HCT116 (cell line): ENCODE measurements around the gene FGD5. TPM values are rescaled to one million over a fixed set of nuclear protein-coding genes. Genes with fewer than 3 reads are reported as not detected.

ENCODE experiments used
- ATAC-seq: fragments of 200-7000 bp; cut with Tn5 transposase; 2 replicates; pipeline ENCODE4 v1.9.1; 2020; ENCODE audit warnings: mild to moderate bottlenecking, moderate library complexity
- BruUV-seq: library from RNA; stranded (reverse); fragments of 400-500 nt; replicated peaks from 2 replicates; lab custom pipeline; 2021; lab: Mats Ljungman, UMichigan
- CTCF ChIA-PET: fragments of 300-600 bp; sonication (Branson Sonifier 250); formaldehyde crosslinking; loops from one replicate; lab custom pipeline; 2021; ENCODE audit warnings: antibody characterized with exemption; lab: Charles Lee
- POLR2A ChIA-PET: fragments of 300-600, 350-600 bp; sonication (Branson Sonifier 250); formaldehyde crosslinking; loops from one replicate; lab custom pipeline; 2021; ENCODE audit warnings: antibody characterized with exemption; lab: Charles Lee
- RAD21 ChIA-PET, 2 experiments: fragments of 300-600 bp; sonication (Branson Sonifier 250); formaldehyde crosslinking; loops; one replicate each; lab custom pipeline; 2023; ENCODE audit warnings: low total read pairs in 2 of 2; ENCODE audit not compliant: uncharacterized antibody in 2 of 2, unreplicated experiment in 2 of 2, low non-redundant PET in 1 of 2; lab: Charles Lee
- DNase-seq: peaks from one replicate; pipeline ENCODE4 v3.0.0-alpha.2; 2010; ENCODE audit warnings: low read depth, low spot score
- H2AFZ ChIP-seq: fragments of 200-600 bp; shearing (Covaris generic), sonication (generic); 2 replicates; pipeline ENCODE4 v1.6.1; 2017; ENCODE audit warnings: low read depth, mixed run types, mixed read lengths, antibody characterized with exemption, low read length; ENCODE audit not compliant: poor library complexity, severe bottlenecking
- H3K27ac ChIP-seq: 2 replicates; pipeline ENCODE4 v1.5.1; 2012; ENCODE audit warnings: low read depth, low read length
- H3K27me3 ChIP-seq: fragments of 200-600 bp; sonication (generic); 2 replicates; pipeline ENCODE4 v1.6.1; 2016; ENCODE audit warnings: mixed run types, low read length, mixed read lengths; ENCODE audit not compliant: insufficient read depth
- H3K36me3 ChIP-seq, 2 experiments: fragments of 200-500 bp in 1 of 2; fragments of 200-600 bp in 1 of 2; sonication (Bioruptor generic) in 1 of 2; sonication (generic) in 1 of 2; 2 replicates each; pipeline versions ENCODE4 v1.5.1 to v1.6.1; 2014 to 2016; ENCODE audit warnings: low read length in 2 of 2, inconsistent platforms in 1 of 2, mixed read lengths in 1 of 2, mixed run types in 1 of 2; ENCODE audit not compliant: insufficient read depth in 2 of 2, control insufficient read depth in 1 of 2
- H3K4me1 ChIP-seq, 2 experiments: fragments of 200-600 bp in 1 of 2; sonication (generic) in 1 of 2; 2 replicates each; pipeline versions ENCODE4 v1.5.1 to v1.6.1; 2012 to 2017; ENCODE audit warnings: low read length in 2 of 2, inconsistent platforms in 1 of 2, mild to moderate bottlenecking in 1 of 2, mixed read lengths in 1 of 2, mixed run types in 1 of 2, moderate library complexity in 1 of 2; ENCODE audit not compliant: insufficient read depth in 2 of 2, control insufficient read depth in 1 of 2
- H3K4me2 ChIP-seq: fragments of 200-600 bp; sonication (generic); 2 replicates; pipeline ENCODE4 v1.6.1; 2017; ENCODE audit warnings: mixed run types, low read length, mixed read lengths
- H3K4me3 ChIP-seq, 2 experiments: fragments of 200-600 bp in 1 of 2; sonication (generic) in 1 of 2; replicated peaks in 1 of 2; 2 replicates each; pipeline ENCODE4 v1.5.1; 2011 to 2016; ENCODE audit warnings: low read length in 2 of 2, control low read depth in 1 of 2, low read depth in 1 of 2, mild to moderate bottlenecking in 1 of 2, mixed read lengths in 1 of 2, mixed run types in 1 of 2
- H3K79me2 ChIP-seq: fragments of 200-600 bp; sonication (generic); 2 replicates; pipeline ENCODE4 v1.6.1; 2017; ENCODE audit warnings: mild to moderate bottlenecking, mixed run types, low read length, moderate library complexity, mixed read lengths; ENCODE audit not compliant: insufficient read depth
- H3K9ac ChIP-seq: fragments of 200-600 bp; sonication (generic); 2 replicates; pipeline ENCODE4 v1.6.1; 2016; ENCODE audit warnings: low read length, mixed read lengths
- H3K9me2 ChIP-seq: fragments of 200-600 bp; sonication (generic), shearing (Covaris generic); 2 replicates; pipeline ENCODE4 v1.6.1; 2017; ENCODE audit warnings: mixed run types, mild to moderate bottlenecking, moderate library complexity; ENCODE audit not compliant: insufficient read depth
- H3K9me3 ChIP-seq, 2 experiments: fragments of 200-500 bp in 1 of 2; fragments of 200-600 bp in 1 of 2; sonication (Bioruptor generic) in 1 of 2; sonication (generic) in 1 of 2; 2 replicates each; pipeline ENCODE4 v1.6.1; 2014 to 2017; ENCODE audit warnings: low read length in 2 of 2, mixed read lengths in 2 of 2, inconsistent platforms in 1 of 2, low read depth in 1 of 2, mild to moderate bottlenecking in 1 of 2, mixed run types in 1 of 2, moderate library complexity in 1 of 2; ENCODE audit not compliant: control insufficient read depth in 1 of 2, insufficient read depth in 1 of 2
- H4K20me1 ChIP-seq: fragments of 200-600 bp; sonication (generic), shearing (Covaris generic); 2 replicates; pipeline ENCODE4 v1.6.1; 2017; ENCODE audit warnings: mixed run types, mild to moderate bottlenecking, moderate library complexity; ENCODE audit not compliant: insufficient read depth
- ELF1 ChIP-seq: IDR thresholded peaks from 2 replicates; pipeline ENCODE4 v1.6.1; 2012; ENCODE audit warnings: low read depth, borderline replicate concordance
- JUND ChIP-seq: IDR thresholded peaks from 2 replicates; pipeline ENCODE4 v1.6.1; 2012
- POLR2AphosphoS5 ChIP-seq: IDR thresholded peaks from 2 replicates; pipeline ENCODE4 v1.6.1; 2011; ENCODE audit warnings: mild to moderate bottlenecking, low read depth, low read length, moderate library complexity
- RAD21 ChIP-seq: IDR thresholded peaks from 2 replicates; pipeline ENCODE4 v1.6.1; 2012; ENCODE audit warnings: low read depth, mild to moderate bottlenecking
- SP1 ChIP-seq: IDR thresholded peaks from 2 replicates; pipeline ENCODE4 v1.6.1; 2012; ENCODE audit warnings: low read depth
- TCF7L2 ChIP-seq: IDR thresholded peaks from 2 replicates; pipeline ENCODE4 v1.7.0; 2011; ENCODE audit warnings: borderline replicate concordance, inconsistent platforms; ENCODE audit not compliant: insufficient read depth, insufficient read length; ENCODE audit errors: extremely low read depth
- intact Hi-C: fragments of 100-400 bp; cut with micrococcal nuclease; formaldehyde crosslinking; loops from 2 replicates; pipeline ENCODE4 v1.10.0; 2022
- total RNA-seq: library from RNA; stranded (reverse); gene quantifications from one replicate; pipeline ENCODE4 v1.2.1, GENCODE V29; 2021; ENCODE audit not compliant: unreplicated experiment

Gene FGD5
- total RNA-seq, 1 experiment from 2014 or later, result 0.22 TPM

DNA sequence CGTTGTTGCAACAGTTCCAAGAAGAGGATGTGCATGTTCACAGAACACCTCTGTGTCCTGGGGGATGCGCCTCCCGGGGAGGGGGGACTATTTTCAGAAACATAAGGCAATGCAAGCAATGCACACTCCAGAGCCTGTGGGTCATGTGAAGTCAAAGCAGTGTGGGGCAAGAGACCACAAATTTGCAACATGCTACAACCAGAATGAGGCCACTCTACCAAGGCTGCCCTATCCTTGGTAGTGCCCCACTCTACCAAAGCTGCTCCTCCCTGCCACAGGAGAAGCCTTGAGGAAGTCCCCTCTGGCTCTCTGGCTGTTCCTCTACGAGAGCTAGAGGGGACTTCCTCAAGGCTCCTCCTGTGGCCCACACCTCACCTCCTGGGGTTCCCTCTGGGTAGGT is 120.2 kb downstream of the FGD5 start:
- DNase-seq (no peak), ATAC-seq (no peak)
- no peak overlapping the region for H3K27ac ChIP-seq
- RAD21 ChIA-PET, result interaction anchor here in 1 of 2 experiments (0.7 kb wide), 1 partner anchor 571 kb away, joined by 5 read pairs; no protein-coding TSS in a partner anchor
- H4K20me1 ChIP-seq, result no peaks in the 10 kb centered on the region
- H3K4me2 ChIP-seq, result no peak overlapping the region
- H3K9me3 ChIP-seq, result no peaks in the 10 kb centered on the region
- H3K4me3 ChIP-seq, result no peak overlapping the region
- CTCF ChIA-PET, result no interaction called here
- BruUV-seq, result no TSS peak
- POLR2A ChIA-PET, result no interaction called here
- H3K4me1 ChIP-seq, result no peaks in the 10 kb centered on the region
- no peaks in the 10 kb centered on the region for H3K9me2 ChIP-seq
- peaks cover 5% of the 10 kb centered on the region; the same call in 1 of the 2 replicates for H3K79me2 ChIP-seq
- no peak overlapping the region for H2AFZ ChIP-seq
- no peak overlapping the region for H3K9ac ChIP-seq
- H3K27me3 ChIP-seq, result no peaks in the 10 kb centered on the region
- peaks cover 0 to 5% of the 10 kb centered on the region in 2 experiments; a peak in 1 of 4 replicates for H3K36me3 ChIP-seq
- TF ChIP-seq RAD21 (no peak), SP1 (no peak), POLR2AphosphoS5 (no peak), TCF7L2 (no peak)
- intact Hi-C loops, result no loop called here

DNA sequence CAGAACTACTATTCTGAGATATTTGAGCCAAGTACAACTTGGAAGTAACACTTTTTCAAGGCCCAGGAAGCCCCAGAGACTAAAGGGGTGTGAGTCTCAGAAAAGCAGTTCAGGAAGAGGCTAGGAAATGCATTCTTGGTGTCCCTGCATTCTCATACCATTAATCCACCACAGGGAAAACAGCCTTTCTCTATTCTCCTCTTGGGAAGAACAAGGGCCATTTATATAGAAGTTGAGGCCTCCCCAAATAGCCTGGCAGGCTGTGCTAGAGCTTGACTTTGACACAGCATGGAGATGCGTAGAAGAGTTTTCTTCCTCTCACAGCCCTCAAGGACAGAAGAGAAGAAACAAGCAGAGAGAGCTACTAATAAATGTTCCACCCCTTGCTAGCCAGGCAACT is 123.1 kb downstream of the FGD5 start:
- Histone ChIP-seq H3K9me2 (no peaks in the 10 kb centered on the region), H3K9me3 (no peaks in the 10 kb centered on the region), H4K20me1 (no peaks in the 10 kb centered on the region), H3K79me2 (peaks cover 26% of the 10 kb centered on the region), H3K9ac (no peak overlapping the region), H2AFZ (no peak overlapping the region), H3K4me1 (peaks cover 5 to 7% of the 10 kb centered on the region in 2 experiments; a peak in 2 of 4 replicates), H3K27me3 (no peaks in the 10 kb centered on the region), H3K4me2 (no peak overlapping the region), H3K36me3 (peaks cover 2 to 18% of the 10 kb centered on the region in 2 experiments; a peak in 3 of 4 replicates), H3K27ac (no peak overlapping the region), H3K4me3 (no peak overlapping the region)
- CTCF ChIA-PET, result no interaction called here
- RAD21 ChIA-PET, result no interaction called here
- POLR2A ChIA-PET, result no interaction called here
- intact Hi-C loops, result no loop called here
- TF ChIP-seq ELF1, result no peak
- 0 out of 2 replicates have a peak, but pooled peaks have one; percentile 6 for TF ChIP-seq JUND
- DNase-seq (no peak), ATAC-seq (no peak)
- no TSS peak for BruUV-seq
